ENCODE measurements around the gene F11R. TPM values are rescaled to one million over a fixed set of nuclear protein-coding genes. Genes with fewer than 3 reads are reported as not detected.
"Not testable (repeated sequence)": the region's sequence is repeated elsewhere in the genome, so short reads cannot be mapped to it uniquely, and the experiment has no call there.

The F11R gene
- total RNA-seq, 1 experiment from 2014 or later: 69.2 TPM

- intact Hi-C loops (cut with micrococcal nuclease): no loop called here
- ChIA-PET CTCF (no interaction called here), POLR2A (ENCODE audit: unreplicated experiment) (no interaction called here)
- Histone ChIP-seq H3K9me2 (replicated peaks; ENCODE audit: low read length) (no peaks in the 10 kb centered on the region), H4K20me1 (ENCODE audit: low read length) (peaks cover 47% of the 10 kb centered on the region), H3K27me3 (ENCODE audit: low read length) (no peaks in the 10 kb centered on the region), H3K9ac (ENCODE audit: low read length) (no peak overlapping the region), H3K9me3 (ENCODE audit: low read length) (no peaks in the 10 kb centered on the region), H3K27ac (ENCODE audit: low read length) (no peak overlapping the region), H2AFZ (ENCODE audit: low read length) (no peak overlapping the region), H3K79me2 (ENCODE audit: low read length) (peaks cover 70% of the 10 kb centered on the region), H3K4me2 (ENCODE audit: low read length) (peak overlapping the region; percentile 95), H3F3A (ENCODE audit: low read length, unreplicated experiment) (peaks cover 4% of the 10 kb centered on the region), H3K36me3 (ENCODE audit: low read depth, low read length) (no peaks in the 10 kb centered on the region; the same call in 1 of the 2 replicates), H3K4me1 (ENCODE audit: insufficient read depth, low read length) (peaks cover 63% of the 10 kb centered on the region), H3K4me3 (ENCODE audit: low read length) (peak overlapping the region; percentile 88; the same call in 1 of the 2 replicates)
- no TSS peak for BruUV-seq (replicated peaks)
- TF ChIP-seq CTCF (conservative IDR thresholded peaks at IDR 0.05; ENCODE audit: low read depth, low read length): no peak
- TF ChIP-seq EZH2phosphoT487 (IDR thresholded peaks at IDR 0.05; ENCODE audit: borderline replicate concordance, low read length): no peak
- no peak for TF ChIP-seq EZH2 (IDR thresholded peaks at IDR 0.05; ENCODE audit: low read length, unreplicated experiment)
- DNase-seq (no peak), ATAC-seq (no peak)
Measured at GRCh38 chr1:161017756-161018630, 3.0 kb downstream of the F11R start.

- H3K27ac ChIP-seq (ENCODE audit: low read length); CTCF ChIA-PET; BruUV-seq (replicated peaks): not testable (repeated sequence)
Measured at GRCh38 chr1:161017181-161017580, 3.8 kb downstream of the F11R start.

GRCh38 chr1:161016683-161017082 lies 4.3 kb downstream of the F11R start:
- Histone ChIP-seq H4K20me1 (ENCODE audit: low read length) (peaks cover 54% of the 10 kb centered on the region), H3K4me1 (ENCODE audit: insufficient read depth, low read length) (peaks cover 54% of the 10 kb centered on the region), H3K79me2 (ENCODE audit: low read length) (peaks cover 83% of the 10 kb centered on the region)
- H3K9ac ChIP-seq (ENCODE audit: low read length); H3K27me3 ChIP-seq (ENCODE audit: low read length); ATAC-seq; POLR2A ChIA-PET (ENCODE audit: unreplicated experiment); H3K36me3 ChIP-seq (ENCODE audit: low read depth, low read length); H3K9me2 ChIP-seq (replicated peaks; ENCODE audit: low read length); H3K4me2 ChIP-seq (ENCODE audit: low read length); H3K9me3 ChIP-seq (ENCODE audit: low read length); H2AFZ ChIP-seq (ENCODE audit: low read length); BruUV-seq (replicated peaks); H3F3A ChIP-seq (ENCODE audit: low read length, unreplicated experiment); H3K27ac ChIP-seq (ENCODE audit: low read length); intact Hi-C loops (cut with micrococcal nuclease); H3K4me3 ChIP-seq (ENCODE audit: low read length); CTCF ChIA-PET: not testable (repeated sequence)
- peak; percentile 71 for DNase-seq

More at GRCh38 chr1:161017181-161017580, 3.8 kb downstream of the F11R start:
- H3K36me3 ChIP-seq (ENCODE audit: low read depth, low read length); POLR2A ChIA-PET (ENCODE audit: unreplicated experiment); H3K4me3 ChIP-seq (ENCODE audit: low read length); H3K9me2 ChIP-seq (replicated peaks; ENCODE audit: low read length); H3K27me3 ChIP-seq (ENCODE audit: low read length); H2AFZ ChIP-seq (ENCODE audit: low read length); intact Hi-C loops (cut with micrococcal nuclease); H3K9me3 ChIP-seq (ENCODE audit: low read length); H3F3A ChIP-seq (ENCODE audit: low read length, unreplicated experiment); H3K4me2 ChIP-seq (ENCODE audit: low read length); DNase-seq; ATAC-seq; H3K9ac ChIP-seq (ENCODE audit: low read length): not testable (repeated sequence)
- peaks cover 78% of the 10 kb centered on the region for H3K79me2 ChIP-seq (ENCODE audit: low read length)
- H3K4me1 ChIP-seq (ENCODE audit: insufficient read depth, low read length): peaks cover 58% of the 10 kb centered on the region
- H4K20me1 ChIP-seq (ENCODE audit: low read length): peaks cover 49% of the 10 kb centered on the region
